GM03348 (cell line): ENCODE data around the gene CCDC87.
A peak's percentile ranks its signal among the peaks of the same experiment; 100 is the strongest.
"Not testable (repeated sequence)": the region's sequence is repeated elsewhere in the genome, so short reads cannot be mapped to it uniquely, and the experiment has no call there.

ENCODE experiments used
- DNase-seq: peaks from one replicate; pipeline ENCODE4 v3.0.0; 2012; ENCODE audit warnings: low spot score

CCDC87 gene

DNA sequence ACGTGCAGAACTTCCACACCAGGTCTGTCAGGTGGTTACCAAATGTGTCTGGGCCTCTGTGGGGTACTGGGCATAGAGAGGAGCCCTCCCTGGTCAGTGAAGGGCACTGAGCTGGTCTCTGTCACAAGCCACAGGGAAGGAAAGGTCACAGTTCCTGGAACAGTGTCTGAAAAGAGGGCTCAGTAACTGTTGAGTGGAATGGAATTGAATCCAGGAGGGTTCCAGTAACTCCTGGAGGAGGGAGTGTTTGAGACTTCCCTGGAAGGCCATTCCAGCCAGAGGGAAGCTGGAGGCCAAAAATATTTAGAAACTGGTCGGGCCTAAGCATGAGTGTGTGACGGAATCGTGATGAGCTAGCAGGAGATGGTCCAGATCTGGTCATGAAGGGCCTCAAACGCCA, 38.3 kb downstream of the CCDC87 start:
- DNase-seq, result no peak

DNA sequence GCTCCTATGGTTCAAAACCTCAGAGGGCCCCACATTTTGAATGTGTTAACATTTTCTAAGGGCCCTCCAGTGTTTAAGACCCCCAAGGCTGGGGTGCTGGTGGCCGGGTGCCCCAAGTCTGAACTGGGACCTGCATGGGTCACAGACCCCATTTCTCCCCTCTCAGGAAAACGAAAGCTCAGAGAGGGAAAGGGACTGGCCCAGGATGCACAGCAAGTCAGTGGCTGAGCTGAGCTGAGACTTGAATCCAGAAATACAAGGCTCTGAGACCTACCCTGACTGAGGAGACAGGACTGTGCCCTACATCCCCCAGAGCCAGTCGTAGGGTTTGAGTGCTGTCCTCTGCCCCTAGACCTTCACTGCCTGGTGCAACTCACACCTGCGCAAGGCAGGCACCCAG, 42.0 kb downstream of the CCDC87 start:
- no peak for DNase-seq

DNA sequence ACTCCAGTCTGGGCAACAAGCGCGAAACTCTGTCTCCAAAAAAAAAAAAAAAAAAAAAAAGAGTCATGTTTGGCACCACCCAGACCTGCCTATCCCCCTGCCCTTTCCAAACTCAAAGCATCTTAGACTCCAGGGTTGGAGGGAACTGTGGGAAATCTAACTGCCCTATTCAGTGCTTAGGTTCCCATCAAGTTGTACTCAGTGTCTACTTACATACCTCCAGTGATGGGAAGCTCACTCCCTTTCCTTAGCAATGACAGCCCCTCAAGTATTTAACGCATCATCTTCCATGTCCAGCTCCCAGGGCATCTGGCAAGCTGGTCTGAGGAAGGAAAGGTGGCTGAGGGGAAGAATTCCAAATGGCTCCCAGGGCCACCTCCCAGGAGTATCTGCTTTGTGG, 43.2 kb downstream of the CCDC87 start:
- no peak for DNase-seq

DNA sequence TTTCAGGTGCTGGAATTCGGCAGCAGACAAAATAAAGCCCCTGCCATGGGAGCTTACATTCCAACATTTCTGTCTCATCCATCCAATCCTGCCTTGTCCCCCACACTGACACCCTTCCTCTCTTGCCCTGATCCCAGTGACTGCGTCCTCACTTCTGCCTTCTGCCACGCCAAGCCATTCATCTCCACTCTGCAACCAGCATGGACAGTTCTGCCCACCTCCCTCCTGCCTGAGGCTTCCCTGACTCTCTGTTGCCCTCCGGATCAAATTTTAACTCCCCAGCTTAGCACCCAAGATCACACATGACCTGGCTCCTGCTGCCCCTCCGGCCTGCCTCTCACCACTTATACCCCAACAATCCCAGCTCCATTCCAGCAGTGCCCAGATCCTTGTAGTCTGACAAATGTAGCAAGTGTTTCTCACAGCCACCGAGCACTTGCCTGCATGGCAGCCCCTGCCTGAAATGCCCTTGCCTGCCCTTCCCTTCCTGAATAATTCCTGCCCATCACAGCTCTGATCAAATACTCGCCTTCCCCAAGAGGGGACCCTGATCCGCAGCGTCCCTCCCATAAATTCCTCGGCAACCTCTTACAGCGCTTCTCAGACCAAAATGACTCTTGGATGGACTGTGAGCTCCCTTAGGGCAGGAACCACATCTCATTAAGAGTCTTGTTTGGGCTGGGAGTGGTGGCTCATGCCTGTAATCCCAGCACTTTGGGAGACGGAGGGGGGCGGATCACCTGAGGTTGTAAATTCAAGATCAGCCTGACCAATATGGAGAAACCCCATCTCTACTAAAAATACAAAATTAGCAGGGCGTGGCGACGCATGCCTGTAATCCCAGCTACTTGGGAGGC, 43.9 kb downstream of the CCDC87 start:
- no peak for DNase-seq

DNA sequence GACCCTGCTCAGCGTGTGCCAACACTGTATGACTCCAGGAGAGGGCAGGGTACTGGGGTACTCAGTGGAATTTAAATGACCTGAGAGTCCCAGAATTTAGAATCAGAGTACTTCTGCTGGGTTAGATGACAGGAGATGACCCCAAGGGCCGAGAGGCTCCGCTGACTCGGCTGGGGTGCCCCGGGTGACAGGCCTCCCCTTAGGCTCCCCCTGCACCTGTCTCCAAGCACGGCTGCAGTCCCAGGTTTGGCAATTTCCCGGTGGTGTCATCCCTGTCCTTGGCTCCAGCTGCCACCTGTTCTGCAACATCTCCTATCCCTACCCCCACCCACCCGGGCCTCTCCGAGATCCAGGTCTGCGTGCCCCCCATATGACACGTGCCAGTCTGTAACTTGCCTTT, 44.8 kb downstream of the CCDC87 start:
- no peak for DNase-seq

DNA sequence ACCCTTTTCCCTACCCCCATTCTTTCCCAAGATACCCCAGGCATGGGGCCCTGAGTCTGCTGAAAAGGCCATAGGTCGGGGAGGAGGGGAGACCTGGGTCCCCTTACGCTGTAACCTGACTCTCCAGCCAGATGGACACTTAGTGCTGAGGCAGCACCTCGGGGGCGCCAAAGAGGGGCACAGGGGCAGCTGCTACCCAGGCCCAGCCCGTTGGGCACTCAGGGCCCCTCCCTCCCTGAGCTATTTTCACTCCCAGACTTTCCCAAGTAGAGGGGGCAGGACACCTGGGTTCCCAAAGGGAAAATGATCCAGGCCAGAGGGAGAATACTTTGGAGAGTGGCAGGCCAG, 45.2 kb downstream of the CCDC87 start:
- no peak for DNase-seq

DNA sequence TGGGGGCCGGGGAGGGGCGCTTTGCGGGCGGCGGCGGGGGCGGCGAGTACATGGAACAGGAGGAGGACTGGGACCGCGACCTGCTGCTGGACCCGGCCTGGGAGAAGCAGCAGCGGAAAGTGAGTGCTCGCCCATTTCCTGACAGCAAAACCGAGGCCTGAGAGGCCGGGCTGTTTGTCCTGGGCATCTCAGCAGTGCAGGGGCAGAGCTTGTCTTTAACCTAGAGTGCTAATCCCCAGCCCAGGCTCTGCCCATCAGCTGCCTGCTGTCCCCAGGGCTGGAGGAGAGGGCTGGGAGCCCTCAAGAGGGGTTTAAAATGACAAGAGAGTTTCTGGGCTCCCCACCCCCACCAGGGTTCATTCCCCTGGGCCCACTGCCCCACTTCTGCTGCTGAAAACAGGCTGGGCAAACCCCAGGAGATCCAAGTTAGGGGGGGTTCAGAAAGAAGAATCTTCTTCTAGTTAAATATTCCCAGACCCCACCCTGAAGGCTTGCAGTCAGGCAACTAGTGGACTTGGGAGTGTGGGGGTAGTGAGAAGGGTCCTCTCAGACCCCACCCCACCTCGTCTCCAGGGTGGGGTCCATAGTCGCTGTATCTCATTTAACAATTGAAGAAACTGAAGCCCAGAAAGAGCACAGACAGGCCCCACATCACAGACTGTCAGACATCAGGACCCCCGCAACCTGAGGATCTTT, 45.7 kb downstream of the CCDC87 start:
- DNase-seq, result no peak

DNA sequence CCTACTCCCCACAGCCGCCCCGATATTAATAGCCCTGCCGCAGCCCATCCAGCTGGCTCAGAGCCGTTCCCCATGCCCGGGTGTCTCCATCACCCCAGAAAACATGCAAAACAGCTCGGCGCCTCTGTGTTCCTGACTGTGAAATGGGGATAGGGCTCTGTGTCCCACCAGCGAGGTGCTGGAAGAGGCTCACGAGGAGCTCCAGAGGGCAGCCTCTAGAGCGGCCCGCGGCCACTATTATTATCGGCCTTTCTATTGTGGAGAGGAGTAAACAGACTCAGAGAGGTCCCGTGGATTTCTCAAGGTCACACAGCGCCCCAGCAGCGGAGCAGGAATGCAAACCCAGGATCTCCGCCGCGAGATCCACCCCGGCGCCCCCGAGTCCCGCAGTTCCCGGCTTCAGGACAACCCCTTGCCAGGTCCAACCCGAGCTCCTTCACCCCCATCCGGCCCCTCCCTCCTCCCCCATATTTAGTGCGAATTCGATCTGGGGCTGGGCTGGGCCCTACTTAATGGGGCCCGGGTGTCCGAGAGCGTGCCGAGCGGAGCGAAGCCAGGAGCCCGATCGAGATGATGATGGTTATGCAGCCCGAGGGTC, 46.4 kb downstream of the CCDC87 start, which contains the start of gene ACTN3:
TSS of gene ACTN3 (plus strand) at position 536 of the 598 bp plus-strand sequence. CDS start at position 571, 35 bp downstream.
- peak; percentile 67 for DNase-seq

DNA sequence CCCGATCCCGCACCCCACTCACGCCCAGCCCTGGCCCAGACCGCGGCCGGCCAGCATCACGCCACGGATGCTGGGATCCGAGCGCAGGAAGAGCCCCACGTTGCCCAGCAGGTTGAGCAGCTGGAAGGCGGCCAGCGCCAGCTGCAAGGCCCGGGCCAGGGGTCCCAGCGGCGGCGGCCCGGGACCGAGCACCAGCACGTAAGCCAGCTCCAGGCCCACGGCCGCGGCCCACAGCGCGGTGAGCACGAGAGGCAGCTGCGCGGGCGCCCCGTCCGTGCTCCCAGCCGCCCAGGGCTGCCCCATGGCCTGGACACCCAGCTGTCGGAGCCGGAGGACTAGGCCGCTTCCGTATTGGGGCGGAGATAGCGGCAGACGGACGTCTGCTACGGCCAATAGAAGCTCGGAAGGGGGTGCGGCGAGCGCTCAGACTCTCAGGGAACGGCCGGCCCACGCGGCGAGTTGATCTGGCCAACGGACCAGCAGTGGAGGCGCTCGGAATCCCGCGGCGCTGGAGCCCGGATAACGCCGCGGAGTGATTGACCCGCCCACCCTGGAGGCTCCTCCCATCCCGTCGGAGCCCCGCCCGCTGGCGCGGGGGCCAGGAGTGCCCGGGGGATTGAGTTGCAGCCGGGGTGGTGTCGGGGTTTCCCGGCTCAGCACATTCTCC, 47.0 kb downstream of the CCDC87 start, which contains the start of gene ZDHHC24:
TSS of gene ZDHHC24 (minus strand) at position 348 of the 667 bp plus-strand sequence. CDS start at position 303, 45 bp downstream.
- peak; percentile 100 for DNase-seq

DNA sequence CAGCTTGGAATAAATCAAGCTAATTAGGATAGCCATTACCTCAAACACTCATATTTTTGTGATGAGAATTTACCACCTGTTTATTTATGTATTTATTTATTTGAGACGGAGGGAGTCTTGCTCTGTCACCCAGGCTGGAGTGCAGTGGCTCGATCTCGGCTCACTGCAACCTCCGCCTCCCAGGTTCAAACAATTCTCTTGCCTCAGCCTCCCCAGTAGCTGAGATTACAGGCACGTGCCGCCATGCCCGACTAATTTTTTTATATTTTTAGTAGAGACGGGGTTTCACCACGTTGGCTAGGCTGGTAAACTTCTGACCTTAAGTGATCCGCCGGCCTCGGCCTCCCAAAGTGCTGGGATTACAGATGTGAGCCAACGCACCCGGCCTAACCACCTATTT, 47.9 kb downstream of the CCDC87 start:
- not testable (repeated sequence) for DNase-seq

DNA sequence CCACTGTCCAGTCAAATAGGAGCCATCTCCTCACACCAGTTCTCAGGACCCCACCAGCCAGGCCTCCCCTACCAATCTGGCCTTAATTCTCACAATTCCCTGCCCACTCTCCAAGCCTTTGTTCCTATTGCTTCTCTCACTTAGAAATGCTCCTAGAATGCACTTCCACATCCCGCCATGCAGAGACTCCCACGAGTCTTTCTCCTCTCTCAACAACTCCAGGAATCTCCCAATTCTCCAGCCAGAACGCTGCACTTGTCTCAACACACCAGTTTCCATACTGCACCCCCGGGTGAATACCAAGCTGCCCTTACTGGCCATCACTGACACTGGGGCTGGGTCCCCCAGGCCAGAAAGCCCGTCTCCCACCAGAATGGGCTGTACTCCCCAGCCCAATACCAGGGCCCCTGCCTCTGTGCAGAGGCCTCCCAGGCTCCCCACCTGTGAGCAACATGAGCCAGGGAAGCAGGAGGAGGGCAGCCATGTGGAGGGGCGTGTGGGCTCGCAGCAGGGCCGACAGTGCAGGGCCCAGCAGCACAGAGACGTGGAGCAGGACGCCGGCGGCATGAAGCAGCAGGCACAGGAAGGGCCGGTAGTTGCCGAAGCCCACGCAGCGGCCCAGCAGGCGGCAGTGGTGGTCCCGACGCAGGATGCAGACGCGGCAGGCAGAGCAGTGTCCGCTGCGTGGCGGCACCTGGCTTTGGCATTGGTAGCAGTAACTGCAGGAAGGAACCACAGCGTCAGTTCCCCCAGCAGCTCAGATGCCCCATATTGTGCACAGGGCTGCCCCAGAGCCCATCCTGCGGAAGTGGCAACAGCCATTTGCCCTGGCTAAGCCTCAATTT, 49.4 kb downstream of the CCDC87 start:
- DNase-seq, result no peak

DNA sequence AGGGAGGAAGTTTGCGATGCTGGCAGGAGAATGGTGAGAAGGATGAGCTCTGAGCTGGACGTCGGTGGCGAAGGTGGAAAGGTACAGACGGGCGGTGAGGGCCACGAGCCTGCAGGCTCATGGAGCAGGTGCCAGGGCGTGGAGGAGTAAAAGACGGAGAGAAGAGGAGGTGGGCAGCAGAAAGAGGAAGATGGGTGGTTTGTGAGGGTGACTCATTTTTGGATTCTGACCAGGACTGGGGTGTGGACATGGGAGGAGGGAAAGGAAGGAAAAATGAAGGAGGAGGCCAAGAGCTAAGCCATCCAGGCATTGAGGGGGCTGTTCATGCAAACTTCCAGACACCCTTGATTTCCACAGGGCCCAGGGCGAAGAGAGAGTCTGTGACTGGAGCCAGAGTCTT, 50.5 kb downstream of the CCDC87 start:
- peak; percentile 68 for DNase-seq

DNA sequence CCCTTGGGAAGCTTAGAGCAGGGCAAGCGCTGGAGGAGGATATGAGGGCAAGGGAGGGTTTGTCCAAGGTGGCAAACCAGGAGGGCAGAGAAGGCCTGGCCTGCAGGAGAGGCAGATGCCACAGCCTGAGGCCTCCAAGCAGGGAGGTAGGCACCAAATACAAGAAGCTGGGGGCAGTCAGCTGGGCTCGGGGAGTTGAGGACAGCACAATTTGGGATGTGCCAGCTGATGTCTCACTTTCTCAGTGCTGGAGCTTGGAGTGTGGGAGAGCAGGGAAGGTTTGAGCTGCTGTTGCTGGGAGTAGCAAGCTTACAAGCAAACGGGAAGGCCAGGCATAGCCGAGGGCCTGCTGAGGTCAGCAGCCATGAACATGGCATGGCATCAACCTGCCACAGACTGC, 51.0 kb downstream of the CCDC87 start:
- no peak for DNase-seq

DNA sequence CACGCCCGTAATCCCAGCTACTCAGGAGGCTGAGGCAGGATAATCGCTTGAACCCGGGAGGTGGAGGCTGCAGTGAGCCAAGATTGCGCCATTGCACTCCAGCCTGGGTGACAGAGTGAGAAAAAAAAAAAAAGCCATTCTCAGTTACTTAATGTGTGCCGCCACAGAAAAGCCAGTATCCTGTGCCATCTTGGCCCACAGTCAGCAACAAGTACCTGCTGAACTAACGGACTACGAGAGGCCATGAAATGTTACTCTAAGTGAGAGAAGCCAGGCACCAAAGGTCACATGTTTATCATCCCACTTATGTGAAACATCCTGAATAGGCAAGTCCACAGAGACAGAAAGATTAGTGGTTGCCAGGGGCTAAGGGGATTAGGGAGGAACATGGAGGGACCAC, 52.3 kb downstream of the CCDC87 start:
- DNase-seq, result not testable (repeated sequence)
